H9 (cell line): ENCODE results near the gene ZNF121. TPM values are rescaled to one million over a fixed set of nuclear protein-coding genes. Genes with fewer than 3 reads are reported as not detected.

ENCODE experiments used
- DNase-seq: peaks from one replicate; pipeline ENCODE4 v3.0.0-alpha.2; 2017
- H2AFZ ChIP-seq: one replicate; pipeline ENCODE4 v1.6.1; 2013; ENCODE audit warnings: mild to moderate bottlenecking, low read length, control low read depth, moderate library complexity
- H2AK5ac ChIP-seq: 2 replicates; pipeline ENCODE4 v1.6.1; 2013; ENCODE audit warnings: low read length, control low read depth, mixed read lengths; ENCODE audit not compliant: insufficient read length
- H2BK120ac ChIP-seq: one replicate; pipeline ENCODE4 v1.6.1; 2013; ENCODE audit warnings: low read depth, mild to moderate bottlenecking, low read length, control low read depth, inconsistent platforms; ENCODE audit not compliant: poor library complexity, severe bottlenecking
- H2BK12ac ChIP-seq: 2 replicates; pipeline ENCODE4 v1.6.1; 2013; ENCODE audit warnings: low read length, control low read depth, mixed read lengths, low read depth; ENCODE audit not compliant: insufficient read length
- H2BK15ac ChIP-seq: 2 replicates; pipeline ENCODE4 v1.6.1; 2013; ENCODE audit warnings: low read depth, low read length, control low read depth
- H2BK20ac ChIP-seq: one replicate; pipeline ENCODE4 v1.6.1; 2013; ENCODE audit warnings: low read depth, mild to moderate bottlenecking, low read length, control low read depth, inconsistent platforms; ENCODE audit not compliant: poor library complexity, severe bottlenecking
- H2BK5ac ChIP-seq: 2 replicates; pipeline ENCODE4 v1.6.1; 2013; ENCODE audit warnings: low read length, control low read depth, mixed read lengths; ENCODE audit not compliant: insufficient read length
- H3K14ac ChIP-seq: 2 replicates; pipeline ENCODE4 v1.6.1; 2013; ENCODE audit warnings: low read length, control low read depth; ENCODE audit not compliant: insufficient read depth
- H3K18ac ChIP-seq: 2 replicates; pipeline ENCODE4 v1.6.1; 2013; ENCODE audit warnings: low read depth, mild to moderate bottlenecking, mixed read lengths, low read length, control low read depth; ENCODE audit not compliant: insufficient read length
- H3K23ac ChIP-seq: 2 replicates; pipeline ENCODE4 v1.6.1; 2013; ENCODE audit warnings: low read length, control low read depth, mixed read lengths, low read depth; ENCODE audit not compliant: insufficient read length
- H3K23me2 ChIP-seq: 2 replicates; pipeline ENCODE4 v1.6.1; 2013; ENCODE audit warnings: low read depth, mild to moderate bottlenecking, mixed read lengths, low read length, control low read depth; ENCODE audit not compliant: insufficient read length, poor library complexity, severe bottlenecking
- H3K27ac ChIP-seq: 2 replicates; pipeline ENCODE4 v1.5.1; 2013; ENCODE audit warnings: low read length, control low read depth, mixed read lengths, low read depth; ENCODE audit not compliant: insufficient read length
- H3K27me3 ChIP-seq: 2 replicates; pipeline ENCODE4 v1.6.1; 2013; ENCODE audit warnings: low read length, control low read depth, inconsistent platforms; ENCODE audit not compliant: insufficient read depth
- H3K4ac ChIP-seq: 2 replicates; pipeline ENCODE4 v1.6.1; 2013; ENCODE audit warnings: low read depth, mild to moderate bottlenecking, control low read depth, inconsistent platforms, low read length, moderate library complexity
- H3K4me1 ChIP-seq: 2 replicates; pipeline ENCODE4 v1.6.1; 2013; ENCODE audit warnings: low read length, control low read depth, inconsistent platforms; ENCODE audit not compliant: insufficient read depth
- H3K4me2 ChIP-seq: 2 replicates; pipeline ENCODE4 v1.6.1; 2013; ENCODE audit warnings: low read length, control low read depth, mixed read lengths; ENCODE audit not compliant: insufficient read length, insufficient read depth
- H3K56ac ChIP-seq: 2 replicates; pipeline ENCODE4 v1.6.1; 2013; ENCODE audit warnings: low read depth, mild to moderate bottlenecking, mixed read lengths, low read length, control low read depth; ENCODE audit not compliant: insufficient read length
- H3K79me1 ChIP-seq: 2 replicates; pipeline ENCODE4 v1.6.1; 2013; ENCODE audit warnings: low read depth, mild to moderate bottlenecking, moderate library complexity, low read length, control low read depth, inconsistent platforms; ENCODE audit not compliant: insufficient read depth, poor library complexity, severe bottlenecking
- H3K79me2 ChIP-seq: 2 replicates; pipeline ENCODE4 v1.6.1; 2013; ENCODE audit warnings: low read length, control low read depth, inconsistent platforms; ENCODE audit not compliant: insufficient read depth
- H3K9ac ChIP-seq: 2 replicates; pipeline ENCODE4 v1.6.1; 2013; ENCODE audit warnings: low read length, control low read depth, mixed read lengths; ENCODE audit not compliant: insufficient read length; ENCODE audit errors: extremely low read depth
- H3K9me3 ChIP-seq: one replicate; pipeline ENCODE4 v1.6.1; 2013; ENCODE audit warnings: low read depth, low read length, inconsistent platforms; ENCODE audit not compliant: control insufficient read depth
- H3T11ph ChIP-seq: one replicate; pipeline ENCODE4 v1.6.1; 2013; ENCODE audit warnings: mild to moderate bottlenecking, low read length, control low read depth, inconsistent platforms
- H4K20me1 ChIP-seq: one replicate; pipeline ENCODE4 v1.6.1; 2013; ENCODE audit not compliant: control insufficient read depth, insufficient read length, insufficient read depth
- H4K5ac ChIP-seq: 2 replicates; pipeline ENCODE4 v1.6.1; 2013; ENCODE audit warnings: low read depth, mild to moderate bottlenecking, mixed read lengths, low read length, control low read depth; ENCODE audit not compliant: insufficient read length
- H4K8ac ChIP-seq: replicated peaks from 2 replicates; pipeline ENCODE4 v1.6.1; 2013; ENCODE audit warnings: low read length, control low read depth, mixed read lengths, low read depth; ENCODE audit not compliant: insufficient read length
- H4K91ac ChIP-seq: 2 replicates; pipeline ENCODE4 v1.6.1; 2013; ENCODE audit warnings: low read depth, mild to moderate bottlenecking, moderate library complexity, mixed read lengths, low read length, control low read depth; ENCODE audit not compliant: insufficient read length
- H3K27ac Mint-ChIP-seq, 3 experiments: 2 replicates in 2 of 3; 3 replicates in 1 of 3; pipeline ENCODE4 v1.8.0; 2020 to 2021; ENCODE audit warnings: mixed read lengths in 3 of 3, mild to moderate bottlenecking in 1 of 3, moderate library complexity in 1 of 3
- H3K27me3 Mint-ChIP-seq: 2 replicates; pipeline ENCODE4 v1.8.0; 2021; ENCODE audit warnings: low read depth, mild to moderate bottlenecking, moderate library complexity, mixed read lengths
- H3K36me3 Mint-ChIP-seq, 3 experiments: 2 replicates in 2 of 3; 3 replicates in 1 of 3; pipeline ENCODE4 v1.8.0; 2020 to 2021; ENCODE audit warnings: low read depth in 3 of 3, mixed read lengths in 3 of 3; ENCODE audit not compliant: insufficient read depth in 1 of 3
- H3K4me1 Mint-ChIP-seq, 2 experiments: 2 replicates each; pipeline ENCODE4 v1.8.0; 2020; ENCODE audit warnings: mixed read lengths in 2 of 2
- H3K4me3 Mint-ChIP-seq, 2 experiments: 2 replicates in 1 of 2; 3 replicates in 1 of 2; pipeline ENCODE4 v1.8.0; 2020 to 2021; ENCODE audit warnings: mild to moderate bottlenecking in 2 of 2, mixed read lengths in 2 of 2, moderate library complexity in 1 of 2
- H3K9me3 Mint-ChIP-seq, 2 experiments: 2 replicates in 1 of 2; 3 replicates in 1 of 2; pipeline ENCODE4 v1.8.0; 2020; ENCODE audit warnings: mild to moderate bottlenecking in 2 of 2, mixed read lengths in 2 of 2, moderate library complexity in 1 of 2
- WGBS: extraction: QIAGEN DNeasy Blood & Tissue Kit; methylation state at CpG from one replicate; pipeline ENCODE4 v1.1.7; 2013; ENCODE audit warnings: missing lambda C conversion rate, low lambda C conversion rate, mixed read lengths; ENCODE audit not compliant: insufficient read length; ENCODE audit errors: extremely low coverage; 5-methylcytosine and 5-hydroxymethylcytosine counted together
- total RNA-seq: library from RNA; stranded (reverse); gene quantifications from 2 replicates; pipeline ENCODE4 v1.2.1, GENCODE V29; 2021
- TF ChIP-seq, protein P1 (sequence below): fragments of 200-600 bp; sonication (generic); conservative IDR thresholded peaks from 3 replicates; pipeline ENCODE4 v1.8.0; 2021; ENCODE audit warnings: antibody characterized with exemption, mild to moderate bottlenecking

ZNF121 gene
- total RNA-seq, 1 experiment from 2014 or later, result 171 TPM

DNA sequence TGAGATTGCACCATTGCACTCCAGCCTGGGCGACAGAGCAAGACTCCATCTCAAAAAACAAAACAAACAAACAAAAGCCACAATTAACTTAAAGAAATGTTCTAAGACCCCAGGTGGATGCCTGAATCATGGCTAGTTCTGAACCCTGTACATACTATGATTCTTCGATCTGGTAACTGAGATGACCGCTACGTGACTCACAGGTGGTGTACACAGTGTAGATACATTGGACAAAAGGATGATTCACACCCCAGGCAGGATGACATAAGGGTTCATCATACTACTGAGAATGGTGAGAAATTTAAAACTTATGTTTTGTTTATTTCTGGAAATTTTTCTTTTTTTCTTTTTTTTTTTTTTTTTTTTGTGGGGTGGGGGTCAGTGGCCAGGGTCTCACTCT lies 52.4 kb downstream of the ZNF121 start:
- no peak overlapping the region for H2BK20ac ChIP-seq
- TF ChIP-seq, protein P1, sequence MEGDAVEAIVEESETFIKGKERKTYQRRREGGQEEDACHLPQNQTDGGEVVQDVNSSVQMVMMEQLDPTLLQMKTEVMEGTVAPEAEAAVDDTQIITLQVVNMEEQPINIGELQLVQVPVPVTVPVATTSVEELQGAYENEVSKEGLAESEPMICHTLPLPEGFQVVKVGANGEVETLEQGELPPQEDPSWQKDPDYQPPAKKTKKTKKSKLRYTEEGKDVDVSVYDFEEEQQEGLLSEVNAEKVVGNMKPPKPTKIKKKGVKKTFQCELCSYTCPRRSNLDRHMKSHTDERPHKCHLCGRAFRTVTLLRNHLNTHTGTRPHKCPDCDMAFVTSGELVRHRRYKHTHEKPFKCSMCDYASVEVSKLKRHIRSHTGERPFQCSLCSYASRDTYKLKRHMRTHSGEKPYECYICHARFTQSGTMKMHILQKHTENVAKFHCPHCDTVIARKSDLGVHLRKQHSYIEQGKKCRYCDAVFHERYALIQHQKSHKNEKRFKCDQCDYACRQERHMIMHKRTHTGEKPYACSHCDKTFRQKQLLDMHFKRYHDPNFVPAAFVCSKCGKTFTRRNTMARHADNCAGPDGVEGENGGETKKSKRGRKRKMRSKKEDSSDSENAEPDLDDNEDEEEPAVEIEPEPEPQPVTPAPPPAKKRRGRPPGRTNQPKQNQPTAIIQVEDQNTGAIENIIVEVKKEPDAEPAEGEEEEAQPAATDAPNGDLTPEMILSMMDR, result no peak
- DNase-seq, result no peak
- Mint-ChIP-seq H3K4me3 (no peak overlapping the region), H3K27me3 (peaks cover 5% of the 10 kb centered on the region; the same call in 1 of the 2 replicates), H3K4me1 (no peaks in the 10 kb centered on the region), H3K27ac (no peak overlapping the region), H3K9me3 (peaks cover 86 to 96% of the 10 kb centered on the region in 2 experiments), H3K36me3 (peaks cover 97 to 98% (median 97%) of the 10 kb centered on the region in 3 experiments)
- H3K27ac ChIP-seq, result no peak overlapping the region
- H3K4me1 ChIP-seq, result no peaks in the 10 kb centered on the region
- peaks cover 79% of the 10 kb centered on the region for H3K9me3 ChIP-seq
- no peak overlapping the region for H4K8ac ChIP-seq
- H3K56ac ChIP-seq, result no peak overlapping the region
- no peak overlapping the region for H4K5ac ChIP-seq
- no peak overlapping the region for H2BK12ac ChIP-seq
- H3K14ac ChIP-seq, result no peak overlapping the region
- no peak overlapping the region for H2BK15ac ChIP-seq
- H2BK120ac ChIP-seq, result no peak overlapping the region
- H4K20me1 ChIP-seq, result no peaks in the 10 kb centered on the region
- WGBS, result no CpG with 5 or more reads among the region's 4 CpGs
- no peak overlapping the region for H2AK5ac ChIP-seq
- H3K9ac ChIP-seq, result no peak overlapping the region
- H3K27me3 ChIP-seq, result no peaks in the 10 kb centered on the region
- no peaks in the 10 kb centered on the region for H3K23me2 ChIP-seq
- H2BK5ac ChIP-seq, result no peak overlapping the region
- no peak overlapping the region for H3T11ph ChIP-seq
- H4K91ac ChIP-seq, result no peak overlapping the region
- no peak overlapping the region for H2AFZ ChIP-seq
- no peak overlapping the region for H3K18ac ChIP-seq
- H3K79me1 ChIP-seq, result no peaks in the 10 kb centered on the region
- H3K4me2 ChIP-seq, result no peak overlapping the region
- H3K23ac ChIP-seq, result no peak overlapping the region
- H3K79me2 ChIP-seq, result no peaks in the 10 kb centered on the region
- H3K4ac ChIP-seq, result no peak overlapping the region
